Skin of body (tissue), 2 donors: ENCODE data around the gene CDKL4. TPM values are rescaled to one million over a fixed set of nuclear protein-coding genes. Genes with fewer than 3 reads are reported as not detected.
A peak's percentile ranks its signal among the peaks of the same experiment; 100 is the strongest.
"Not testable (repeated sequence)": the region's sequence is repeated elsewhere in the genome, so short reads cannot be mapped to it uniquely, and the experiment has no call there.

ENCODE experiments used
- DNase-seq: peaks from one replicate; lab custom pipeline; 2025; lab: John Stamatoyannopoulos, UW
- total RNA-seq: library from RNA; depleted of rRNA; stranded (reverse); fragments of >200 nt; gene quantifications from one replicate; pipeline ENCODE4 v1.2.3, GENCODE V29; 2014

Gene CDKL4
- total RNA-seq, 1 donor from 2014 or later = 2.3 TPM

DNA sequence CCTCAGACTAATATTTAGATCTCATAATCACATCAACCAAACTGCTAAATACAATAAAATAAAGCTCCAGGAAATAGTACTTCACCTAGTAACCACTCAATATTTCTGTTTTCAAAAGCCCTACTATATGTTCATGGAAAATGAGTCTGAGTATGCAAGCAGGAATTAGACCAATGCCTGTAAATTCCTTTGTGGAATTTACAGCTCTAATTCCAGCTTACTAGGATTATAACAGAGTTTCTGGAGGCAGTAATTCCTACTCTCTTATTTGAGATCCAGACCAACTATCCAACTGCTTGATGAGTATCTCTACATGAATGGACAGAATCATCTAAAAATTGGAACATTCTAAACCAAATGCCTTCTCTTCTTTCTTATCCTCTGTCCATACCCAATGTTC is 11.6 kb downstream of the CDKL4 start:
- DNase-seq = no peak

- no peak for DNase-seq
These were observed 15.2 kb downstream of the CDKL4 start for GRCh38 chr2:39228413-39229209.

GRCh38 chr2:39227628-39228412 is 15.9 kb downstream of the CDKL4 start:
- DNase-seq = peak; percentile 58

DNA sequence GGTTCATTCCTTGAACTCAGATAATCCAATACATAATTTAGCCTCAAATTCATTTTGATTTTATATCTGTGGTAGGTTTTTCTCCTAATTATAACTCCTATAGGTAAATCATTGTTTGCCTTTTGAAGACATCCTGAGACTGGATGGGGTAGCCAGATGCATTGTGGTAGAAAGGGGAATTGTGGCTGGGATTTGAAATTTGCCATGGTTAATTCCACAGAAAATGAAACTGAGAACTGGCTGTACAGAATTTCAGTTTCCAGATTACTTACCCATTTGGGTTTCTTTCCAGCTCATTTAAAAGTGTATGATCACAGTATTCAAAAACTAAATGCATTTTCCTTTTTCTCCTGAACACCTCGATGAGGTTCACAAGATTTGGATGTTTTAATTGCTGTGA is 18.2 kb downstream of the CDKL4 start:
- DNase-seq = no peak

- DNase-seq = no peak
These were observed 19.9 kb downstream of the CDKL4 start for GRCh38 chr2:39223909-39224308.

- DNase-seq = no peak
These were observed 22.3 kb downstream of the CDKL4 start for GRCh38 chr2:39221459-39221858.

DNA sequence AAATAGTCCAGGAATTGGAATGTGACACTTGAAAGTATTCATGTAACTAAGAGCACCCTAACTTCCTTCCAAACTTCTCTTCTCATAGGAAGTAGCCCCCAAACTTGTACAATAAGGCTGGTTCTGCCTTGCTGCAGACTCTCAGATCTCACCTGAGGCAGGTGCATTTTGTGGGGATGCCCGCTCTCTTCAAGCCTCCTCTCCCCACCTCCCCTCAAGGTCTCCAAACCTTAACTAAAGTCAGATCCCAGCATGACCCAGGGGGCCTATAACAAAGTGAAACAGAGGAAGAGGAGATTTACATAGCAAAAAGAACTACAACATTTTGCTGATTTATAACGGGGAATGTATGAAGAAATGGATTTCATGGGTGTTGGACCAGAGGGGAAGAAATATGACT is 23.6 kb downstream of the CDKL4 start:
- no peak for DNase-seq

DNA sequence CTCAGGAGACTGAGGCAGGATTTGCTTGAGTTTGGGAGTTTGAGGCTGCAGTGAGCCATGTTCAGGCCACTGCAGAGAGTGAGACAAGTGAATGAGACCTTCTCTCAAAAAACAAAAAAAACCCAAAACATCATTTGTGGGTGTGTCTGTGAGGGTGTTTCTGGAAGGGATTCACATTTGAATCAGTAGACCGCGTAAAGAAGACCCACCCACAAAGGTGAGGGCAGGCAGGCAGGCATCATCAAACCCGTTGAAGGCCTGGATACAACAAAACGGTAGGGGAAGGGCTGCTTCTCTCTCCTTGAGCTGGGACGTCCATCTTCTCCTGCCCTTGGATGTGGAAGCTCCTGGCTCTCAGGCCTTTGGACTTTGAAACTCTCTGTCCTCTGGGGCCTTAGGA is 25.4 kb downstream of the CDKL4 start:
- DNase-seq = no peak

DNA sequence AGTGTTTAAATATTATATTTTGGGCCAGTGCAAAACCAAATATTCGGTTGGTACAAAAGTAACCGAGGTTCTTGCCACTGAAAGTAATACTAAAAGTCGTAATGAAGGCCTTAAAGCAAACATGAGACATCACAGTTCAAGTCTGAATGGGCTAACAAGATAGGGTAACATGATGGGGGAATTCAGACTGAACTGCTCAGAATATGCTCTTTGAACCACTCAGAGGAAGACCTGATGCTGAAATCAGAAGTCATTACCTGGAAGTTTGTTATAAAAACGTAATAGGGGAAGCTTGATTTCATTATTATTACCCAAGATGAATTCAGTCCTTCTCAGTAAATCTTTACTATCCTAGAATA is 26.6 kb downstream of the CDKL4 start:
- DNase-seq = no peak

GRCh38 chr2:39216346-39217191 is 27.2 kb downstream of the CDKL4 start:
- DNase-seq = no peak

GRCh38 chr2:39215545-39215944 is 28.2 kb downstream of the CDKL4 start:
- DNase-seq = no peak

GRCh38 chr2:39213015-39213414 is 30.8 kb downstream of the CDKL4 start:
- DNase-seq = no peak

- DNase-seq = no peak
These were observed 32.9 kb downstream of the CDKL4 start for GRCh38 chr2:39210846-39211245.

GRCh38 chr2:39203382-39203781 is 40.4 kb downstream of the CDKL4 start:
- DNase-seq = no peak

- DNase-seq = no peak
These were observed 41.0 kb downstream of the CDKL4 start for GRCh38 chr2:39202639-39203369.

- not testable (repeated sequence) for DNase-seq
These were observed 46.8 kb downstream of the CDKL4 start for GRCh38 chr2:39197003-39197402.

GRCh38 chr2:39194686-39195085 is 49.1 kb downstream of the CDKL4 start:
- no peak for DNase-seq

DNA sequence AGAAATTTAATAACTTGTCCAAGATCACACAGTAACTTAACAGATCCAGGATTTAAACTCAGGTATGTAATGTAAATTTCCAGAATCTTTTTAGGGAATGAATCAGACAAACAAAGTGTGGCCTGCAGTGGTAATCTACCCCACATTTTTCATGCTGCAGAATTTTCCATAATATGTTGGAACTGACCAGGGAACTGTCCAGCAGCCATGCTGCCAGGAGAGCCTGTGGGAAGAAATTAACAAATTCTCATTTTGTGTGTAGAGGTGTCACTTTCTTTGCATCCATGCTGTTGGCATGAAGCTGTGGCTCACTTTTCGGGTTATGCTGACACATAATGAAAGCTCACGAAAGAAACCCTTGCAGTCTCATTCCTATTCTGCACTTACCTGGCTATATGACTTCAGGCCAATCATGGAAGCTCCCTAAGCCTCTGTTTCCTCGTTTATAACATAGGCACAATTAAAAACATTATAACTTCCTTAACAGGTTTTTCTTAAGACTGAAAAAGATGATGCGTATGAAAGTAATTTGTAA is 54.7 kb downstream of the CDKL4 start:
- DNase-seq = no peak

GRCh38 chr2:39183673-39184072 is 60.1 kb downstream of the CDKL4 start:
- DNase-seq = no peak

DNA sequence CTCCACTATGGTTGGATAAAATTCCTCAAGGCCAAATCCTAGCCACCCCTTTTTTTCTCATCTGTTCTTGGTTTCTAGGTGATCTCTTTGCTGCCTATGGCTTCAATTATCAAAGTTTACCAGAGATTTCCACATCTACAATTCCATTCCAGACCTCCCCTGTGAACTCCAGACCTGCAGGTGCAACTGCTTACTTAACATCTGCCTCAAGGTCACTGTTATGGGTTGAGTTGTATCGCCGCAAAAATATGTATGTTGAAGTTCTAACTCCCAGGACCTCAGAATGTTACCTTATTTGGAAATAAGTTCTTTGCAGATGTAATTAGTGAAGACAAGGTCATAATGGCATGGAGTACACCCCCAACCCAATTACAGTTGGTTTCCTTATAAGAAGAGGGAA is 62.5 kb downstream of the CDKL4 start:
- no peak for DNase-seq
